ENCODE data around the gene GAST.

The GAST gene

DNA sequence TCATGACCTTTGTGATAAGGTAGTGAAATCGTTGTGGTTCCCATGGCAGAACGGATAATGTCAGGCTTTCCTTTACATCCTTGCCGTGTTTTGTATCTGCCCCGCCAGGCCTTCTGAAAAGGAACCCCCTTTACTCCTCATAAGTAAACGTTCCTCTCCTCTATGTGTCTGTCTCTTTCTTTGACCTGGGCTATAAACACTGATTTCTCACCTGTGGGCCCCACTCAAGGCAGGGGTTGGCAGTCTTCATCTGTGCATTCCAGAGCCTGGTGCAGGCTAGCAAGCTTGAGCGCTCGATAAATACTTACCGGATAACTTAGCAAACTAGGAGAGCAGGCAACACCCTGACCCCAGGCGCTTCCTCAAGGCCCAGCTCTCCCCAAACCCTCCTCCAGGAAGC is 29.6 kb downstream of the GAST start:
- no peak for DNase-seq (ENCODE audit: low spot score)

DNA sequence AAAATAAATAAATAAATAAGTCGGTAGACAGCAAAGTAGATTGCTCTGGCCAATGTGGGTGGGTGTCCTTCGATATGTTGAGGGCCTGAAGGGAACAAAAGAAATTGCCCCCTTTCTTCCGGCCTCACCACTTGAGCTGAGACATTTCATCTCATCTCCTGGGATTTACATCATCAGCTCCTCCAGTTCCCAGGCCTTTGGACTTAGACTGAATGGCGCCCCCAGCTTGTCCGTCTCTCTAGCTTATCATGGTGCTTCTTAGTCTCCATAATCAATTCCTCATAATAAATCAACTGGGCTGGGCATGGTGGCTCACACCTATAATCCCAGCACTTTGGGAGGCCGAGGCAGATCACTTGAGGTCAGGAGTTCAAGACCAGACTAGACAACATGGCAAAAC is 36.1 kb downstream of the GAST start:
- no peak for DNase-seq (ENCODE audit: low spot score)

DNA sequence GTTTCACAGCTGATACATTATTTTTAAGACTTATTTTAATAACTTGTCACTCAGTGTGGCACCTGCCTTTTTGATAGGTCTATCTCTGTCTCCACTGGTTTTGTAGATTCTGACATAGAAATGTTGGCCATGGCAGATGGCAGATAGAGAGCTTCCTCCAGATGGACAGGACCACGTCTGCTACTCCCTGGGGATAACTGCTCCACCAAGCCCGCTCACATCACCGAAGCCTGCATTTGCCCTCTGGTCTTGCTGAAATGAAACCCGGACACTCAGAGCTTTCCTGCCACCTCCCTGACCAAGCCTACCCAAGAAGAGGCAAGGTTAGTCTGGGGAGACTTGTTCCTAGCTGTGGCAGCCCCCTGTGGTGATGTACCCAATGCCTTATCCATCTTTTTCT is 38.7 kb downstream of the GAST start:
- no peak for DNase-seq (ENCODE audit: low spot score)

DNA sequence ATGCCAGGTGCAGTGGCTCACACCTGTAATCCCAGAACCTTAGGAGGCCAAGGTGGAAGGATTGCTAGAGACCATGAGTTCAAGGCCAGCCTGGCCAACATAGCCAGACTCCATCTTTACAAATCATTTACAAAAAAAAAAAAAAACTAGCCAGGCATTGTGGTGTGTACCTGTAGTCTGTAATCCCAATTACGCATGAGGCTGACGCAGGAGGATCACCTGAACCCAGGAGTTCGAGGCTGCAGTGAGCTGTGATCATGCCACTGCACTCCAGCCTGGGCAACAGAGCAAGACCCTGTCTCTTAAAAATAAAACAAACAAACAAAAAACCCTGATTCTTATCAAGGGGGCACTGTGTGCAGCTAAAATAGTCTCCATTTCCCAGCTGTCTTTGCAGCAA is 39.2 kb downstream of the GAST start:
- no peak for DNase-seq (ENCODE audit: low spot score)

DNA sequence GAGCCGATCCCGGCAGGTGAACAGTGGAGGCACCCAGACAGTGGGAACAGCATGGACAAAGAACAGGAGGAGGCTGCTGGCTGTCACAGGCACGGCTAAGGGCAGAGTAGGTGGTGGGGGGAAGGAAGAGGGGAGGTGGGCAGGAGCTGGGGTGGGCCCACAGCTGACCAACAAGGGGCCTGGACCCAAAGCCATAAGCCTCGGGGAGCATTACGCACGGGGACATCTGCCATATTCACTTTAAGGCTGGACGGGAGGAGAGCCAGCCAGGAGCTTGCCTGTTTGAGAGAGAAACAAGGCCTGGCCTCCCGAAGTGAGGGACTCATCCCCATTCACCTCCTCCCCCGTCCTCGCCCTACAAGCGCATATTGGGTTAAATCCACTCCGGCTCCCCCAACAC is 41.9 kb downstream of the GAST start:
- no peak for DNase-seq (ENCODE audit: low spot score)

DNA sequence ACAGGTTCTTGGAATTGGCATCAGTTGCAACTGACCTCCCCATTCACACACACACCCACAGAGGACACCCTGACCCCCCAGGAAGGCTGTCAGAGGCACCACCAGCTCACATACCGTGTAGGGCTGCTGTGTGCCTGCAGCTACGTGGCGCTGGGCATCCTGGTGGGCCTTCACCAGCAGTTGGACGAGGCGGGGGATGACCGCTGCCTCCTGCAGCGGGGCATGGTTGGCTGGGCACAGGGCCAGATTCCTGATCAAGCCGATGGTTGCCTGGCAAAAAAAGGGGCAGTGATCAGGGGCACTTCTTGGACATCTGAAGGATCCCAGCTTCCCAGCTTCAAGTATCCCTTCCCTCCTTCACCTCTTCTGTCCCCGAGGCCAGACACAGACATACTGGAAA is 46.5 kb downstream of the GAST start:
- no peak for DNase-seq (ENCODE audit: low spot score)

DNA sequence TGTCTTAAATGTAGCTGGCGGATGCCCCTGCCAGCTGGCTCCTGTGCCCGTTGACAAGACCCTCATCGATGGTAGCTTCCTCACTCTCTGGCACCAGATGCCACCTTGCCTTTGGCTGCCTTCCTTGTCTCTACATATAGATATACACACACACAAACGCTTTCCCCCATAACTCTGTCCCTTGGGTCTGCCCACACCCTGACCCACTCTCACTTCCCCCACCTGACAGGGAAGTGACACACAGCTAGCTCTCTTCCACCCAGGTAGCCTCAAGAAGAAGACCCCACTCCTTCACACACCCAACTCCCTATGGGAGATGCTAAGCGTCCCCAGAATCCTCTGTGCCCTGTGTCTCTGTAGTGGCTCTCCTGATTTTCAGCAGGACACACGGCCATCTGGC is 48.7 kb downstream of the GAST start:
- no peak for DNase-seq (ENCODE audit: low spot score)

DNA sequence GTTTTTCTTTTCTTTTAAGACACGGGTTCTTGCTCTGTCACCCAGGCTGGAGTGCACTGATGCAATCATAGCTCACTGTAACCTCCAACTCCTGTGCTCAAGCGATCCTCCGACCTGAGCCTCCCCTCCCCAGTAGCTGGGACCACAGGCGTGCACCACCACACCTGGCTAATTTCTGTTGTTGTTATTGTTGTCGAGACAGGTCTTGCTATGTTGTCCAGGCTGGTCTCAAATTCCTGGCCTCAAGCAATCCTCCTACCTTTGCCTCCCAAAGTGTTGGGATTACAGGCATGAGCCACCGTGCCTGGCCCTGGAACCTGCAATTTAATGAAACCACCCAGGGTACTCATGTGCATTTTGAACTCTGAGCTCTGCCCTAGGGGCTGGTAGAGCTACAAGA is 50.3 kb downstream of the GAST start:
- DNase-seq (ENCODE audit: low spot score) = no peak

DNA sequence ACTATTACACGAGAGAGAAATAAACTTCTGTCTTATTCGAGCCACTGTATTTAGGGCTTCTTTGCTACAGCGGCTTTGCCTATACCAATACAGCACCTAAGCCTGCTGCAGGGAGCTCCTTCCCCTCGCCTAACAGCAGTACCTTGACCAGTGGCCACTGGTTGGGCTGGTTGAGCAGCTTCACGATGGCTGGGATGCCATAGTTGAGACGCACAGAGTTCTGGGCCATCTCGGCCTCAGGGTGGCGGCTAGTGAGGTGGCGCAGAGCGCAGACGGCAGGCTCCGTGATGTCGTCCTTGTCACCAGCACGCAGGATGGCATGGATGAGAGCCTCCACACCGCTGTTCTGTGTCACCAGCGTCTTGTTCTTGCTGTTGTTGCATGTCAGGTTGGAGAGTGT is 50.7 kb downstream of the GAST start:
- no peak for DNase-seq (ENCODE audit: low spot score)

DNA sequence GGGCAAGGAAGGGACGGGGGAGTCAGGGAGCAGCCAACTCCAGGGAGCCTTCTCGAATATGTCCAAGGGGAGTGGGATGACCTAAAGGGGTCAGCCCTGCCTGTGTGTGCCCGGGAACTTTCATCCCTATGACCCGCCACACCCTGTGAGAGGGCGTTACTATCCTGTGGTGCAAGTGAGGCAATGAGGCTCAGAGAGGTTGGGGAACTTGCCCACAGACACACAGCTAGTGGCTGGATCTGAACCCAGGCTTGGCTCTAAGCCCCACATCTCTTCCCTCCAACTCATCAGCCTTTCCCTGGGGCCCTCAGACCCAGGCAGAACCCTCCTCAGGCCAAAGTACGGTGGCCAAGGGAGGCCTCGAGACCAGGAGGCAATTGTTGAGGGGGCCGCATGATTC is 51.2 kb downstream of the GAST start:
- no peak for DNase-seq (ENCODE audit: low spot score)
